PC-9 (cell line): ENCODE data around the gene DYNLT2.

Experiments
- CTCF ChIP-seq: fragments of 200-600 bp; sonication (generic); conservative IDR thresholded peaks from 2 replicates; pipeline ENCODE4 v1.6.1; 2017; ENCODE audit warnings: mixed run types, antibody characterized with exemption, mild to moderate bottlenecking, moderate library complexity
- EZH2 ChIP-seq: fragments of 200-600 bp; sonication (generic); IDR thresholded peaks from 2 replicates; pipeline ENCODE4 v1.8.0; 2017; ENCODE audit warnings: antibody characterized with exemption, low read depth

DNA sequence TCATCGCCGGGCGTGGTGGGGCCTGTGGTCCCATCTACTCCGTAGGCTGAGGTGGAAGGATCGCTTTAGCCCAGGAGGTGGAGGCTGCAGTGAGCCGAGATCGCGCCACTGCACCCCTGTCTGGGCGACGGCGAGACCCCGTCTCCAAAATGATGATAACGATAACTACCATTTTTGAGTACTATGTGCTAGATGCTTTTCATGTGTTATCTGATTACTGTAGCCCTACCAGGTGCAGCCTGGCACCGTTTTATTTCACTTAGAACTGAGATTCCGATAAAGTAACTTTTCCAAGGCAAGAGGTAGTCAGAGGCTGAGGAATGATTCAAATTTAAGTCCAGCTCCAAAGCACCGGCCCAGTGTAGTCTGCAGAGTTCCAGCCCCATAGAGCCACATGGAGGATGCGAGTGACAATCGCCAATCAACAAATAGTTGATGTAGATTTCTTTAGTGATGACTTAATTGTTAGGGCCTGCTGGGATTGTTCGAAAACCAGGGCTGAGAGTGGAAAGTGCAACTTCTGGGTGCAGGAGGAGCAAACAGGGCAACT, 777 bp upstream of the DYNLT2 start:
- TF ChIP-seq EZH2 = no peak
- no peak for TF ChIP-seq CTCF
